ENCODE results near the gene MARCHF9.

MARCHF9 gene

GRCh38 chr12:57762463-57762862 lies 7.6 kb downstream of the MARCHF9 start:
- Histone ChIP-seq H3K27me3 (ENCODE audit: control insufficient read depth in 1 of 2, insufficient read depth in 2 of 2, low read length in 2 of 2) (peaks cover 40 to 52% of the 10 kb centered on the region in 2 donors), H3K9me3 (ENCODE audit: low read length) (no peaks in the 10 kb centered on the region), H3K4me1 (ENCODE audit: insufficient read depth, low read length) (peaks cover 29% of the 10 kb centered on the region), H3K36me3 (ENCODE audit: insufficient read depth, low read length) (peaks cover 16% of the 10 kb centered on the region), H3K27ac (ENCODE audit: low read depth, low read length) (no peak overlapping the region), H3K4me3 (ENCODE audit: low read depth in 1 of 2, low read length in 2 of 2) (no peak overlapping the region), H3K9ac (ENCODE audit: low read length) (no peak overlapping the region)

DNA sequence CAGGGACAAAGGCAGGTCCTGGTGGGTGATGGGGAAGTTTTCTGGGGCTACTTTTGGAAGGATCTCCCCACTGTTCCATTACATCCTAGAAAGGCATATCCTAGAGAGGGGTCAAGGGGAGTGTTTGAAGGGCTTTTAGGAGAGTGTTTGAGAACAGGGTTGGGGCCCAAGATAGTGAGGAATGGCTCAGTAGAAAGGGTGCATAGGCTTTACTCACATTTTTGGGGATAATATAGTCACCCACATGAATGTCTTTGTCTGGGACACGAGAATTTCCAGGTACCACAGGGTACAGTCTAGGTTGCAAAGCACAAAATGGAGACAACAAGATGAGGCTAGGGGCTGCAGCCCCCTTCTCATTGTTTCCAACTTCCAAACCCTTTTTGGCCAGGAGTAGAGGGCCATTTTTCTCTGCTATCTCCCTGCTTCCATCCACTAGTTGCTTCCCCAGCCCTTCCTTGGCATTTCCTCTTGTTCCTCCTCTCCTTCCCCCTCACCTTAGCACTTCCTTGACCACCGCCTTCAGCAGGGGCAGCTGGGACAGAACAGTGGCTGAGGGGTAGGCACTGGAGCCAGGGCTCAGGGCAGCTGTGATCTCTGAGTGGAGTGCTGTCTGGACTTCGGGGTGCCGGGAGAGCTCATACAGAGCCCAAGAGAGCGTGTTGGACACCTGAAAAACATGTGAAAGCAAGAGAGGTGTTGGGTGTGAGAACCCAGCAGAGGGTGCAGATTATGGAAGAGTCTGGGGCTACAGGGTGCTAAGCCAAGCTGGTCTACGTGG lies 9.2 kb downstream of the MARCHF9 start:
- H3K9ac ChIP-seq (ENCODE audit: low read length) = no peak overlapping the region
- no peaks in the 10 kb centered on the region for H3K9me3 ChIP-seq (ENCODE audit: low read length)
- H3K36me3 ChIP-seq (ENCODE audit: insufficient read depth, low read length) = peaks cover 7% of the 10 kb centered on the region
- H3K4me3 ChIP-seq (ENCODE audit: low read depth in 1 of 2, low read length in 2 of 2) = no peak overlapping the region
- peaks cover 40 to 52% of the 10 kb centered on the region in 2 donors for H3K27me3 ChIP-seq (ENCODE audit: control insufficient read depth in 1 of 2, insufficient read depth in 2 of 2, low read length in 2 of 2)
- H3K4me1 ChIP-seq (ENCODE audit: insufficient read depth, low read length) = peaks cover 29% of the 10 kb centered on the region
- no peak overlapping the region for H3K27ac ChIP-seq (ENCODE audit: low read depth, low read length)

GRCh38 chr12:57764662-57765002 lies 9.7 kb downstream of the MARCHF9 start:
- Histone ChIP-seq H3K9ac (ENCODE audit: low read length) (no peak overlapping the region), H3K27ac (ENCODE audit: low read depth, low read length) (no peak overlapping the region), H3K4me3 (ENCODE audit: low read depth in 1 of 2, low read length in 2 of 2) (peak overlapping the region in 1 of 2 donors; percentile 46), H3K4me1 (ENCODE audit: insufficient read depth, low read length) (peaks cover 29% of the 10 kb centered on the region), H3K36me3 (ENCODE audit: insufficient read depth, low read length) (peaks cover 5% of the 10 kb centered on the region), H3K27me3 (ENCODE audit: control insufficient read depth in 1 of 2, insufficient read depth in 2 of 2, low read length in 2 of 2) (peaks cover 40 to 52% of the 10 kb centered on the region in 2 donors), H3K9me3 (ENCODE audit: low read length) (no peaks in the 10 kb centered on the region)

- peaks cover 40 to 52% of the 10 kb centered on the region in 2 donors for H3K27me3 ChIP-seq (ENCODE audit: control insufficient read depth in 1 of 2, insufficient read depth in 2 of 2, low read length in 2 of 2)
- H3K4me3 ChIP-seq (ENCODE audit: low read depth in 1 of 2, low read length in 2 of 2) = peak overlapping the region; percentile 1 to 46
- no peak overlapping the region for H3K27ac ChIP-seq (ENCODE audit: low read depth, low read length)
- H3K36me3 ChIP-seq (ENCODE audit: insufficient read depth, low read length) = peaks cover 5% of the 10 kb centered on the region
- H3K4me1 ChIP-seq (ENCODE audit: insufficient read depth, low read length) = peaks cover 29% of the 10 kb centered on the region
- H3K9ac ChIP-seq (ENCODE audit: low read length) = no peak overlapping the region
- no peaks in the 10 kb centered on the region for H3K9me3 ChIP-seq (ENCODE audit: low read length)
Observed at GRCh38 chr12:57765003-57765697, 10.2 kb downstream of the MARCHF9 start.

DNA sequence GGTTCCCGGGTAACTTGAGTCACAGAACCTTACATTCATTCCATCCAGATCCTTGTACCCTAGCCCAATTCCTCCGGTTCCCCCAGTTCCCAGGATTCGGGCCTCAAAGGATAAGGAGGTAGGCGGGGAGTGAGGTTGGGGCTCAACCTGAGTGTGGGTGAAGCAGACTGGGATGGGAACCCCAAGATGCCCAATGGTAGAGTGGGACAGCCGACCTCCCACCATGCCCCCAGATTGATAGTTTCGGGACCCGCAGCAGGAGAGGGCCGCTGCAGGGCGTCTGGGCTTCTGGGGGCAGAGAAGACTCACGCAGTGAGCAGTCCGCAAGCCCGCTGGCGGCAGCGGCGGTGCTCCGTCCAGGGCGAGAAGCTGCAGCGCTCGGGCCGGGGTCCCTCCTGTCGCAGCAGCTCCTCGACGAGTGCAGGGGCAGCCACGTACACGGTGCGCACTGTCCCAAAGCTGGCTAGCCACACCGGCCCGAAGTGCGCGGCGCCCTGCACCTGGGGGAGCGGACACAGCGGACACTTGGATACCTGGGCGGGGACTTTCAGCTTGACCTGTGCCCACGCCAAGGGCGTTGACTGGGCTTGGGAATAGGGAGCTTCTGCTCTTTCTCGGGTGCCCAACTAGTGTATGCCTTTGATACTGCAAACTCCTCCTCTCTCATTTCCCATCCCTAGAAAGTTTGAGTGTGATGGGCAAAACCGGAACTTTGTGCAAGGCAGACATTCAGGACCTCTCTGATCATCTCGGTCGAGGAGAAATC lies 11.0 kb downstream of the MARCHF9 start:
- H3K4me3 ChIP-seq (ENCODE audit: low read depth in 1 of 2, low read length in 2 of 2) = peak overlapping the region; percentile 15 to 46
- no peak overlapping the region for H3K27ac ChIP-seq (ENCODE audit: low read depth, low read length)
- H3K4me1 ChIP-seq (ENCODE audit: insufficient read depth, low read length) = peaks cover 29% of the 10 kb centered on the region
- no peaks in the 10 kb centered on the region for H3K9me3 ChIP-seq (ENCODE audit: low read length)
- H3K36me3 ChIP-seq (ENCODE audit: insufficient read depth, low read length) = peaks cover 5% of the 10 kb centered on the region
- H3K27me3 ChIP-seq (ENCODE audit: control insufficient read depth in 1 of 2, insufficient read depth in 2 of 2, low read length in 2 of 2) = peaks cover 40 to 48% of the 10 kb centered on the region in 2 donors
- no peak overlapping the region for H3K9ac ChIP-seq (ENCODE audit: low read length)

- H3K9ac ChIP-seq (ENCODE audit: low read length) = no peak within 1 kb of the TSS
- peaks cover 29% of the 10 kb centered on the region for H3K4me1 ChIP-seq (ENCODE audit: insufficient read depth, low read length)
- peak within 1 kb of the TSS; percentile 15 to 43 for H3K4me3 ChIP-seq (ENCODE audit: low read depth in 1 of 2, low read length in 2 of 2)
- H3K27ac ChIP-seq (ENCODE audit: low read depth, low read length) = no peak within 1 kb of the TSS
- no peaks in the 10 kb centered on the region for H3K9me3 ChIP-seq (ENCODE audit: low read length)
- H3K36me3 ChIP-seq (ENCODE audit: insufficient read depth, low read length) = peaks cover 5% of the 10 kb centered on the region
- H3K27me3 ChIP-seq (ENCODE audit: control insufficient read depth in 1 of 2, insufficient read depth in 2 of 2, low read length in 2 of 2) = peaks cover 40% of the 10 kb centered on the region in 2 donors
Observed at GRCh38 chr12:57766464-57767304, 11.8 kb downstream of the MARCHF9 start, which contains the start of gene CYP27B1. CYP27B1 (minus strand) TSS chr12:57767078; CDS start chr12:57767041, 37 bp downstream.

DNA sequence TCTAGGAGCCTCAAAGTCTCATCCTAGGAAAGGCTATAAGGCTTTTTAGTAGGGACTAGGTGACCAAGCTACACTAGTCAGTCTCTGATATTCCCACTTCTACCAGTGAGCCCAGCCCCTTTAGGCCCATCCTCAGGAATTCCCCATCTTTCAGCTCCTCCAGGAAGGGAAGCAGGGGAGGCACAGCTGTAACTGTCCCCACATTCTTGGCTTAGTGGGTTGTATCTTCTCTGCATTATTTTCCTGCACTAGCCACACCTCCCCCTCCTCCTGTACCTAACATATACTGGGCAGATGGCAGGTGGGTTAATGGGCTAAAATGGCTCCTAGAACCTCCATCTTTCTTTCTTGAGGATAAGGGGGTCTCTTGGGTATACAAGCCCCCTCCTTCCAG lies 12.4 kb downstream of the MARCHF9 start:
- H3K4me3 ChIP-seq (ENCODE audit: low read depth in 1 of 2, low read length in 2 of 2) = no peak overlapping the region
- no peaks in the 10 kb centered on the region for H3K9me3 ChIP-seq (ENCODE audit: low read length)
- H3K27ac ChIP-seq (ENCODE audit: low read depth, low read length) = no peak overlapping the region
- H3K4me1 ChIP-seq (ENCODE audit: insufficient read depth, low read length) = peaks cover 29% of the 10 kb centered on the region
- peaks cover 38 to 39% of the 10 kb centered on the region in 2 donors for H3K27me3 ChIP-seq (ENCODE audit: control insufficient read depth in 1 of 2, insufficient read depth in 2 of 2, low read length in 2 of 2)
- H3K9ac ChIP-seq (ENCODE audit: low read length) = no peak overlapping the region
- peaks cover 5% of the 10 kb centered on the region for H3K36me3 ChIP-seq (ENCODE audit: insufficient read depth, low read length)

DNA sequence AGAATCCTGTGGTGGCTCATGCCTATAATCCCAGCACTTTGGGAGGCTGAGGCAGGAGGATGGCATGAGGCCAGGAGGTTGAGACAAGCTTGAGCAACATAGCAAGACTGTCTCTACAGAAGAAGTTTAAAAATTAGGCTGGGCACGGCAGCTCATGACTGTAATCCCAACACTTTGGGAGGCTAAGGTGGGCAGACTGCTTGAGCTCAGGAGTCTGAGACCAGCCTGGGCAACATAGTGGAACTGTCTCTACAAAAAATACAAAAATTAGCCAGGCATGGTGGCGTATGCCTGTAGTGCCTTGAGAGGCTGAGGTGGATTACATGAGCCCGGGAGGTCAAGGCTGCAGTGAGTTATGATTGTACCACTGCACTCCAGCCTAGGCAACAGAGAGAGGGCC lies 13.0 kb downstream of the MARCHF9 start:
- Histone ChIP-seq H3K4me1 (ENCODE audit: insufficient read depth, low read length) (peaks cover 29% of the 10 kb centered on the region), H3K36me3 (ENCODE audit: insufficient read depth, low read length) (peaks cover 5% of the 10 kb centered on the region)

DNA sequence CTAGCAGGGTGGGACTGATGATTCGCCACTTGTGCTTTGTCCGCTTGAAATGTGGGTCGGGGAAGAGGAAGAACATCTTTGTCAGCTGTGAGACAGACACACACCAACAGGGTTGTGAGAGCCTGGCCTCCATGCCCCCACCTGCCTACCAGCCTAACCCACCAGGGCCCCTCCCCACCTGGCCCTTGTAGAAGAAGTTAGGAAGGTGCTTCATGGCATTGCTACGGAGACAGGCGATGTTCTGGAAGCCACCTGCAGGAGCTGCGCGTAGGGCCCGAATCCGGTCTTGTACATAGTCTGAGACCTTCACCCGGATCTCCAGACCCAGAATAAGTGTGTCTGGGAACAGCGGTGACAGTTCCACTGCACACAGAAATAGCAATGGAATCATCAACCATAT lies 14.7 kb downstream of the MARCHF9 start:
- Histone ChIP-seq H3K36me3 (ENCODE audit: insufficient read depth, low read length) (peaks cover 5% of the 10 kb centered on the region), H3K9ac (ENCODE audit: low read length) (no peak overlapping the region), H3K27me3 (ENCODE audit: control insufficient read depth in 1 of 2, insufficient read depth in 2 of 2, low read length in 2 of 2) (peaks cover 16 to 17% of the 10 kb centered on the region in 2 donors), H3K4me3 (ENCODE audit: low read depth in 1 of 2, low read length in 2 of 2) (no peak overlapping the region), H3K27ac (ENCODE audit: low read depth, low read length) (no peak overlapping the region), H3K4me1 (ENCODE audit: insufficient read depth, low read length) (peaks cover 31% of the 10 kb centered on the region), H3K9me3 (ENCODE audit: low read length) (no peaks in the 10 kb centered on the region)

More for the DNA sequence above, 13.0 kb downstream of the MARCHF9 start:
- no peak overlapping the region for H3K27ac ChIP-seq (ENCODE audit: low read depth, low read length)
- peaks cover 33 to 34% of the 10 kb centered on the region in 2 donors for H3K27me3 ChIP-seq (ENCODE audit: control insufficient read depth in 1 of 2, insufficient read depth in 2 of 2, low read length in 2 of 2)
- no peaks in the 10 kb centered on the region for H3K9me3 ChIP-seq (ENCODE audit: low read length)
- no peak overlapping the region for H3K9ac ChIP-seq (ENCODE audit: low read length)
- H3K4me3 ChIP-seq (ENCODE audit: low read depth in 1 of 2, low read length in 2 of 2) = no peak overlapping the region

DNA sequence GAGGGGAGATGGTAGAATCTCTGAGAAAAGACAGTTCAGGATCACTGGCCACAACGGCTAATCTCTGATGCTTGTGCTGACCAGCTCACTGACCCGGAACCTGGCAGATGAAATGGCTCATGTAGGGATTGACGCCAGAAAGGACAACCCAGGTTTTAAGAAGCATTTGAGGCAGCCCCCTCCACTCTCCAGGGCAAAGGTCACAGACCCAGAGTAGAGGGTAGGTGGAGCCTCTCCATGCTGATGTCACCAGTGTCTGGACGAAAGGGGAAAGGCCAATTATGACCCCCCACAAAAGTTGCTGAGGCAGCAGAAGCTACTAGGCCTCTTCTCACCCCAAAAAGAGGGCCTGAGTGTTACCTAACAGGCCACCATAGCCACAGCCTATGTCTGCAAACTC lies 15.8 kb downstream of the MARCHF9 start:
- no peak overlapping the region for H3K4me3 ChIP-seq (ENCODE audit: low read depth in 1 of 2, low read length in 2 of 2)
- no peak overlapping the region for H3K27ac ChIP-seq (ENCODE audit: low read depth, low read length)

More for the DNA sequence above, 15.8 kb downstream of the MARCHF9 start:
- peaks cover 5% of the 10 kb centered on the region for H3K36me3 ChIP-seq (ENCODE audit: insufficient read depth, low read length)
- H3K4me1 ChIP-seq (ENCODE audit: insufficient read depth, low read length) = peaks cover 19% of the 10 kb centered on the region
- no peak overlapping the region for H3K9ac ChIP-seq (ENCODE audit: low read length)
- H3K9me3 ChIP-seq (ENCODE audit: low read length) = no peaks in the 10 kb centered on the region
- H3K27me3 ChIP-seq (ENCODE audit: control insufficient read depth in 1 of 2, insufficient read depth in 2 of 2, low read length in 2 of 2) = peaks cover 4 to 6% of the 10 kb centered on the region in 2 donors
